ENCODE measurements around the gene PTBP2. TPM values are rescaled to one million over a fixed set of nuclear protein-coding genes. Genes with fewer than 3 reads are reported as not detected.

Gene PTBP2
- total RNA-seq, 1 donor from 2014 or later = 112 TPM

- H3K9me3 Mint-ChIP-seq (ENCODE audit: unreplicated experiment) = no peaks in the 10 kb centered on the region
- TF ChIP-seq CTCF (IDR thresholded peaks at IDR 0.05; ENCODE audit: partially characterized antibody, unreplicated experiment) = no peak
- no peaks in the 10 kb centered on the region for H3K27me3 Mint-ChIP-seq (ENCODE audit: unreplicated experiment)
- peak overlapping the region; percentile 0 for H3K27ac Mint-ChIP-seq (ENCODE audit: unreplicated experiment)
- no peaks in the 10 kb centered on the region for H3K36me3 Mint-ChIP-seq (ENCODE audit: unreplicated experiment)
- H3K4me3 Mint-ChIP-seq (ENCODE audit: unreplicated experiment) = no peak overlapping the region
- peaks cover 15% of the 10 kb centered on the region for H3K4me1 Mint-ChIP-seq (ENCODE audit: low read depth, unreplicated experiment)
- no peak for DNase-seq
These were observed 25.1 kb downstream of the PTBP2 start for GRCh38 chr1:96746440-96747420.

- no peak for DNase-seq
- no peaks in the 10 kb centered on the region for H3K9me3 Mint-ChIP-seq (ENCODE audit: unreplicated experiment)
- H3K27me3 Mint-ChIP-seq (ENCODE audit: unreplicated experiment) = no peaks in the 10 kb centered on the region
- no peak for TF ChIP-seq CTCF (IDR thresholded peaks at IDR 0.05; ENCODE audit: partially characterized antibody, unreplicated experiment)
- H3K36me3 Mint-ChIP-seq (ENCODE audit: unreplicated experiment) = peaks cover under 1% of the 10 kb centered on the region
- no peak overlapping the region for H3K4me3 Mint-ChIP-seq (ENCODE audit: unreplicated experiment)
- peaks cover 15% of the 10 kb centered on the region for H3K4me1 Mint-ChIP-seq (ENCODE audit: low read depth, unreplicated experiment)
- no peak overlapping the region for H3K27ac Mint-ChIP-seq (ENCODE audit: unreplicated experiment)
These were observed 26.0 kb downstream of the PTBP2 start for GRCh38 chr1:96747565-96747964.

GRCh38 chr1:96748078-96748477, 26.5 kb downstream of the PTBP2 start:
- H3K9me3 Mint-ChIP-seq (ENCODE audit: unreplicated experiment) = no peaks in the 10 kb centered on the region
- no peaks in the 10 kb centered on the region for H3K27me3 Mint-ChIP-seq (ENCODE audit: unreplicated experiment)
- H3K27ac Mint-ChIP-seq (ENCODE audit: unreplicated experiment) = no peak overlapping the region
- no peak for TF ChIP-seq CTCF (IDR thresholded peaks at IDR 0.05; ENCODE audit: partially characterized antibody, unreplicated experiment)
- peaks cover 5% of the 10 kb centered on the region for H3K36me3 Mint-ChIP-seq (ENCODE audit: unreplicated experiment)
- no peak for DNase-seq
- H3K4me3 Mint-ChIP-seq (ENCODE audit: unreplicated experiment) = no peak overlapping the region
- peaks cover 15% of the 10 kb centered on the region for H3K4me1 Mint-ChIP-seq (ENCODE audit: low read depth, unreplicated experiment)

- no peak for DNase-seq
- no peaks in the 10 kb centered on the region for H3K9me3 Mint-ChIP-seq (ENCODE audit: unreplicated experiment)
- H3K36me3 Mint-ChIP-seq (ENCODE audit: unreplicated experiment) = peaks cover 5% of the 10 kb centered on the region
- TF ChIP-seq CTCF (IDR thresholded peaks at IDR 0.05; ENCODE audit: partially characterized antibody, unreplicated experiment) = no peak
- H3K27ac Mint-ChIP-seq (ENCODE audit: unreplicated experiment) = no peak overlapping the region
- no peaks in the 10 kb centered on the region for H3K27me3 Mint-ChIP-seq (ENCODE audit: unreplicated experiment)
- peaks cover 15% of the 10 kb centered on the region for H3K4me1 Mint-ChIP-seq (ENCODE audit: low read depth, unreplicated experiment)
- H3K4me3 Mint-ChIP-seq (ENCODE audit: unreplicated experiment) = no peak overlapping the region
These were observed 28.0 kb downstream of the PTBP2 start for GRCh38 chr1:96749618-96750017.

GRCh38 chr1:96752394-96752793, 30.8 kb downstream of the PTBP2 start:
- Mint-ChIP-seq H3K27ac (ENCODE audit: unreplicated experiment) (no peak overlapping the region), H3K36me3 (ENCODE audit: unreplicated experiment) (peaks cover 14% of the 10 kb centered on the region), H3K9me3 (ENCODE audit: unreplicated experiment) (no peaks in the 10 kb centered on the region), H3K27me3 (ENCODE audit: unreplicated experiment) (no peaks in the 10 kb centered on the region), H3K4me1 (ENCODE audit: low read depth, unreplicated experiment) (peaks cover 11% of the 10 kb centered on the region), H3K4me3 (ENCODE audit: unreplicated experiment) (no peak overlapping the region)
- DNase-seq = no peak
- no peak for TF ChIP-seq CTCF (IDR thresholded peaks at IDR 0.05; ENCODE audit: partially characterized antibody, unreplicated experiment)

All from glutamatergic neuron (in vitro differentiated cells).